Measurements from ENCODE around the gene EPN2.

Gene EPN2

DNA sequence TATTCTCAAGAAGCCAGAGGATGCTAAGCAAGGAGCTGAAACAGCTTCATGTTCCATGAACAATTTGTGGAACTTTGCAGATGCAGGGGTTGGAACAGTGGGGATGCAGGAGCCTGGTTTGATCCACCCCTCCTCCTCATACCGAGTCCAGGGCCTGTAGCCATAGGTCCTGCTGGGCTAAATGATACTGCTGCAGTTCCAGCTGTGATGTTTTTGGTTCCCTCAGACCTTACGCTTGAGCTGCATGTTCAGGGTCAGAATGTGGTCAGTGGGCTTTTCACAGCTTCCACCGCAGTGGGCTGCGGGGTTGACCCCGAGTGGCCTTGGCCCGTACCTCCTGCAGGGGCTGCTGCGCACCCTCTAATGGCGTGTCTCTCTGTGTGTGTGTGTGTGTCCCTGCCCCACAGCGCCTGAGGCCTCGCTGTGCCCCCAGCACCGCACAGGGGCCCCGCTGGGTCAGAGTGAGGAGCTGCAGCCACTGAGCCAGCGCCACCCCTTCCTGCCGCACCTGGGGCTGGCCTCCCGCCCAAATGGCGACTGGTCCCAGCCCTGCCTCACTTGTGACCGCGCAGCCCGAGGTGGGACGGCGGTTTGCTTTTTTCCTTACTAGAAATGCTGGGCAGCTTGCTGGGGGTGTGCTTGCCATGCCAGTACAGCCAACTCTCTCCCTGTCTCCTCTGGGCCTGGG is 48.2 kb downstream of the EPN2 start:
- TF ChIP-seq, protein P1, sequence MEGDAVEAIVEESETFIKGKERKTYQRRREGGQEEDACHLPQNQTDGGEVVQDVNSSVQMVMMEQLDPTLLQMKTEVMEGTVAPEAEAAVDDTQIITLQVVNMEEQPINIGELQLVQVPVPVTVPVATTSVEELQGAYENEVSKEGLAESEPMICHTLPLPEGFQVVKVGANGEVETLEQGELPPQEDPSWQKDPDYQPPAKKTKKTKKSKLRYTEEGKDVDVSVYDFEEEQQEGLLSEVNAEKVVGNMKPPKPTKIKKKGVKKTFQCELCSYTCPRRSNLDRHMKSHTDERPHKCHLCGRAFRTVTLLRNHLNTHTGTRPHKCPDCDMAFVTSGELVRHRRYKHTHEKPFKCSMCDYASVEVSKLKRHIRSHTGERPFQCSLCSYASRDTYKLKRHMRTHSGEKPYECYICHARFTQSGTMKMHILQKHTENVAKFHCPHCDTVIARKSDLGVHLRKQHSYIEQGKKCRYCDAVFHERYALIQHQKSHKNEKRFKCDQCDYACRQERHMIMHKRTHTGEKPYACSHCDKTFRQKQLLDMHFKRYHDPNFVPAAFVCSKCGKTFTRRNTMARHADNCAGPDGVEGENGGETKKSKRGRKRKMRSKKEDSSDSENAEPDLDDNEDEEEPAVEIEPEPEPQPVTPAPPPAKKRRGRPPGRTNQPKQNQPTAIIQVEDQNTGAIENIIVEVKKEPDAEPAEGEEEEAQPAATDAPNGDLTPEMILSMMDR (IDR thresholded peaks at IDR 0.05) = no peak
- Histone ChIP-seq H3K36me3 (ENCODE audit: control insufficient read depth, insufficient read depth, low read length) (no peaks in the 10 kb centered on the region), H3K9me3 (ENCODE audit: control insufficient read depth, low read length) (no peaks in the 10 kb centered on the region), H3K27ac (peak overlapping the region; percentile 87), H3K9ac (no peak overlapping the region), H3K4me3 (ENCODE audit: low read depth, low read length) (no peak overlapping the region), H3K27me3 (ENCODE audit: control insufficient read depth, insufficient read depth, low read length) (no peaks in the 10 kb centered on the region), H3K79me2 (peaks cover 19% of the 10 kb centered on the region), H3K4me1 (peaks cover 63% of the 10 kb centered on the region), H2AFZ (no peak overlapping the region), H3K4me2 (ENCODE audit: low read length) (peak overlapping the region; percentile 11)

DNA sequence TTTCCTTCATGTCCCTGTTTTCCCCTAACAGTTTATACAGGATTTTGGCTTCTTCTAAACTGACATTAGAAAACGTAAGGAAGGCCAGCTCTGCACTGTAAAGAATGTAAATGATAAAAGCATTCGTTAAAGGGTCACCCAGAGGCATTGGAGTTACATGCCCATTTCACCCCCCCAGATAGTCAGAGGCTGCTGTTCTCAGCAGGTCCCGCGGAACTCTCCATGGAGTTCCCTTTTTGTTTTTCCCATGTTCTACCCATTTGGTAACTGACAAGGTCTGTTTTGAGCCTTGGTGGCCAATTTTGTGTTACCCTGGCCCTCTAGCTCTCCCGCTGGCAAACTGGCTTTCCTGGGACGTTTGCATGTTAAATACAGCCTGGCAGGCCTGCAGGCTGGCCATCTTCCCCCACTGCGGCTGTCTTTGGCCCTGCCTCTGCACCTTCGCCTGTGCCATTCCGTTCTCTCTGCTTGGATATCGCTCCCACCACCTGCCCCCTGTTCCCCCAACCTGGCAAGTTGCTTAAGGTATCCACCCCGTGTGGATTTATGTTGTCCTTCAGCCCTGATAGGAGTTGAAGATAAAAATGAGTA is 49.7 kb downstream of the EPN2 start:
- Histone ChIP-seq H3K4me3 (ENCODE audit: low read depth, low read length) (no peak overlapping the region), H2AFZ (peak overlapping the region; percentile 28), H3K27ac (peak overlapping the region; percentile 64), H3K79me2 (peaks cover 19% of the 10 kb centered on the region), H3K4me1 (peaks cover 60% of the 10 kb centered on the region), H3K36me3 (ENCODE audit: control insufficient read depth, insufficient read depth, low read length) (no peaks in the 10 kb centered on the region), H3K27me3 (ENCODE audit: control insufficient read depth, insufficient read depth, low read length) (no peaks in the 10 kb centered on the region), H3K9ac (no peak overlapping the region), H3K9me3 (ENCODE audit: control insufficient read depth, low read length) (no peaks in the 10 kb centered on the region), H3K4me2 (ENCODE audit: low read length) (peak overlapping the region; percentile 7)
- TF ChIP-seq, protein P1 (IDR thresholded peaks at IDR 0.05) = no peak

DNA sequence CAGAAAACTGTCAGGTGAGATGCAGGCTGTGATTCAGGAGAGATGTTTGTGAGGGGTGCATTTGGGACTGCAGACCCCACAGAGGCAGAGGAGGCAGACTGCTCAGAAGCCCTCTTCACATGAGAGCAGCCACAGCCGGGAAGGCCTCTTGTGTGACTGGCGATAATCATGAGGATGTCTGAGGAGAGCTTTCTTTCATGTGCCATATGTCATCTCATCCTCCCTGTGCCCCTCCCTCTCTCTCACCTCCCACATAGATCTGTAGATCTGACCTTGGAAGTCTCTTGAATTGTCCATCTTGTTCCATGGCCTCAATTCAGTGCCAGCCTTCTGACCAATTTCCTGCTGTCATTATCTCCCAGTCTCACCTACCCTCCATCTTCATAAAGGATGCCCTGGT is 50.5 kb downstream of the EPN2 start:
- TF ChIP-seq, protein P1 (IDR thresholded peaks at IDR 0.05) = no peak
- Histone ChIP-seq H2AFZ (no peak overlapping the region), H3K4me1 (peaks cover 65% of the 10 kb centered on the region)

DNA sequence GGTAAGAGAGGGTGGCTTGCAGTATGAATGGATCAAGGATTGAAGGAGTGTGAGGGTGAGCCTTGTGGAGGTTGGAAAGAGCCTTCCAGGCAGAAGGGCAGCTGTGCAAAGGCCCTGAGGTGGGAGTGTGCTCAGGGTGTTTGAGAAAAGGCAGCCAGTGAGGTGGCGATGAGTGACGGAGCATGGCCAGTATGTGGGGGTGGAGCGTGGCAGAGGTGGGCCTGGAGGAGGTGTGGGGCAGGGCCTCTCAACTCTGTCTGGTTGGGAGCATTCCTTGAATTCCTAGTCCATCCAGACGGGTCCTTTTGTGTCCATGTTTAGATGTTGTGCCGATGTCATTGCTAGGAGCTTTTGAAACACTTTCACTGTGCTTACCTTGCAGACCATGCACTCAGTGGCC is 51.3 kb downstream of the EPN2 start:
- peaks cover 58% of the 10 kb centered on the region for H3K4me1 ChIP-seq
- no peaks in the 10 kb centered on the region for H3K9me3 ChIP-seq (ENCODE audit: control insufficient read depth, low read length)

More for the DNA sequence above, 50.5 kb downstream of the EPN2 start:
- Histone ChIP-seq H3K27me3 (ENCODE audit: control insufficient read depth, insufficient read depth, low read length) (no peaks in the 10 kb centered on the region), H3K79me2 (peaks cover 19% of the 10 kb centered on the region), H3K9me3 (ENCODE audit: control insufficient read depth, low read length) (no peaks in the 10 kb centered on the region), H3K4me2 (ENCODE audit: low read length) (no peak overlapping the region), H3K9ac (no peak overlapping the region), H3K4me3 (ENCODE audit: low read depth, low read length) (no peak overlapping the region), H3K27ac (peak overlapping the region; percentile 64), H3K36me3 (ENCODE audit: control insufficient read depth, insufficient read depth, low read length) (no peaks in the 10 kb centered on the region)

More for the DNA sequence above, 51.3 kb downstream of the EPN2 start:
- TF ChIP-seq, protein P1 (IDR thresholded peaks at IDR 0.05) = no peak
- Histone ChIP-seq H3K4me3 (ENCODE audit: low read depth, low read length) (no peak overlapping the region), H3K27me3 (ENCODE audit: control insufficient read depth, insufficient read depth, low read length) (no peaks in the 10 kb centered on the region), H3K9ac (no peak overlapping the region), H3K4me2 (ENCODE audit: low read length) (no peak overlapping the region), H3K79me2 (peaks cover 19% of the 10 kb centered on the region), H3K27ac (peak overlapping the region; percentile 64), H3K36me3 (ENCODE audit: control insufficient read depth, insufficient read depth, low read length) (no peaks in the 10 kb centered on the region), H2AFZ (no peak overlapping the region)

Measured in parathyroid adenoma (tissue), 2 donors.